GM13977 (cell line): ENCODE data around the gene MEPCE.

ENCODE experiments used
- DNase-seq: peaks from one replicate; pipeline ENCODE4 v3.0.0; 2012; ENCODE audit warnings: low spot score
- CTCF ChIP-seq: IDR thresholded peaks from 2 replicates; pipeline ENCODE4 v1.5.1; 2012; ENCODE audit warnings: mild to moderate bottlenecking, control low read depth; ENCODE audit not compliant: insufficient read depth; ENCODE audit errors: extremely low read depth, missing control alignments
- in situ Hi-C: fragments of 300-500 bp; cut with MboI; formaldehyde crosslinking; loops from one replicate; pipeline ENCODE4 v1.12.0; 2022; ENCODE audit warnings: low sequenced_read_pairs, low pct_unique_long_range_greater_than_20kb, mixed read lengths, inconsistent platforms; ENCODE audit not compliant: unreplicated experiment

Gene MEPCE

GRCh38 chr7:100419660-100420226 is 9.9 kb upstream of the MEPCE start:
- no peak for DNase-seq
- in situ Hi-C loops, result no loop called here
- TF ChIP-seq CTCF, result no peak

GRCh38 chr7:100423315-100423714 is 6.3 kb upstream of the MEPCE start:
- no peak for TF ChIP-seq CTCF
- no peak for DNase-seq
- in situ Hi-C loops, result no loop called here

- in situ Hi-C loops, result no loop called here
- TF ChIP-seq CTCF, result no peak
- DNase-seq, result no peak
Measured at GRCh38 chr7:100425347-100425746, 4.3 kb upstream of the MEPCE start.

GRCh38 chr7:100426516-100426915 is 3.1 kb upstream of the MEPCE start:
- no peak for DNase-seq
- TF ChIP-seq CTCF, result no peak
- in situ Hi-C loops, result no loop called here

- no peak for DNase-seq
- in situ Hi-C loops, result no loop called here
- no peak for TF ChIP-seq CTCF
Measured at GRCh38 chr7:100427762-100428198, 1.9 kb upstream of the MEPCE start.

GRCh38 chr7:100428199-100428966 is 1.2 kb upstream of the MEPCE start, which contains the start of gene ZCWPW1:
Gene ZCWPW1, minus strand, starts transcription at chr7:100428703. Its CDS starts 8,054 bp downstream, at chr7:100420649.
- in situ Hi-C loops, result no loop called here
- no peak for TF ChIP-seq CTCF
- DNase-seq, result peak; percentile 89
